Spleen (tissue), 11 donors: Measurements from ENCODE around the gene HIC2. TPM values are rescaled to one million over a fixed set of nuclear protein-coding genes. Genes with fewer than 3 reads are reported as not detected.
"Not testable (repeated sequence)": the region's sequence is repeated elsewhere in the genome, so short reads cannot be mapped to it uniquely, and the experiment has no call there.

Experiments
- DNase-seq: peaks from one replicate; pipeline ENCODE4 v3.0.0-alpha.2; 2020
- H3K27ac ChIP-seq, 8 donors: fragments of 200-600 bp; sonication (generic) in 7 of 8; 1 replicate in 4 of 8; 2 replicates in 4 of 8; pipeline versions ENCODE4 v1.5.0 to v1.8.0; 2016 to 2021; ENCODE audit warnings: inconsistent platforms in 4 of 8, mild to moderate bottlenecking in 4 of 8, moderate library complexity in 1 of 8
- H3K27me3 ChIP-seq, 7 donors: fragments of 200-600 bp; sonication (generic) in 6 of 7; replicated peaks in 1 of 7; 1 replicate in 4 of 7; 2 replicates in 3 of 7; pipeline versions ENCODE4 v1.5.0 to v1.8.0; 2016 to 2021; ENCODE audit warnings: inconsistent platforms in 3 of 7, mild to moderate bottlenecking in 1 of 7
- H3K36me3 ChIP-seq, 6 donors: fragments of 200-600 bp; sonication (generic) in 5 of 6; 1 replicate in 4 of 6; 2 replicates in 2 of 6; pipeline versions ENCODE4 v1.5.0 to v1.8.0; 2016 to 2021; ENCODE audit warnings: inconsistent platforms in 2 of 6
- H3K4me1 ChIP-seq, 6 donors: fragments of 200-600 bp; sonication (generic) in 5 of 6; 1 replicate in 3 of 6; 2 replicates in 3 of 6; pipeline versions ENCODE4 v1.5.0 to v1.8.0; 2016 to 2021; ENCODE audit warnings: inconsistent platforms in 3 of 6
- H3K4me3 ChIP-seq, 8 donors: fragments of 200-600 bp; sonication (generic) in 7 of 8; 1 replicate in 4 of 8; 2 replicates in 4 of 8; pipeline versions ENCODE4 v1.5.0 to v1.8.0; 2016 to 2021; ENCODE audit warnings: inconsistent platforms in 4 of 8, mild to moderate bottlenecking in 4 of 8, moderate library complexity in 2 of 8
- H3K9me3 ChIP-seq, 8 donors: fragments of 200-600 bp; sonication (generic) in 7 of 8; 1 replicate in 4 of 8; 2 replicates in 4 of 8; pipeline versions ENCODE4 v1.5.0 to v1.8.0; 2016 to 2021; ENCODE audit warnings: inconsistent platforms in 4 of 8
- CTCF ChIP-seq, 11 experiments: fragments of 200-600 bp in 7 of 11; fragments of 450-650 bp in 4 of 11; sonication (generic) in 4 of 11; IDR thresholded peaks in 8 of 11; conservative IDR thresholded peaks in 3 of 11; 1 replicate in 7 of 11; 2 replicates in 4 of 11; pipeline versions ENCODE4 v1.4.0 to v1.8.0; 2016 to 2021; ENCODE audit warnings: antibody characterized with exemption in 11 of 11, inconsistent platforms in 4 of 11, mild to moderate bottlenecking in 1 of 11
- POLR2A ChIP-seq, 3 donors: fragments of 450-650 bp; IDR thresholded peaks; one replicate each; pipeline ENCODE4 v1.5.1; 2017; ENCODE audit warnings: antibody characterized with exemption in 3 of 3, mild to moderate bottlenecking in 1 of 3
- POLR2AphosphoS5 ChIP-seq, 3 donors: sonication (generic); formaldehyde crosslinking; IDR thresholded peaks; one replicate each; pipeline ENCODE4 v1.5.1; 2017; ENCODE audit warnings: antibody characterized with exemption in 3 of 3
- WGBS, 5 donors: extraction: QIAGEN DNeasy Blood & Tissue Kit in 3 of 5; methylation state at CpG; one replicate each; pipeline versions ENCODE4 v1.1.5 to v1.1.7; 2013 to 2018; 5-methylcytosine and 5-hydroxymethylcytosine counted together
- intact Hi-C: fragments of 100-400 bp; cut with DNase I; formaldehyde crosslinking; loops from one replicate; pipeline ENCODE4 v1.15.0; 2023; ENCODE audit warnings: low total_unique reads
- polyA plus RNA-seq, 3 donors: library from polyadenylated mRNA; stranded (reverse); fragments of 200-250 nt; gene quantifications; one replicate each; pipeline ENCODE4 v1.2.1, GENCODE V29; 2013
- total RNA-seq, 7 donors: library from RNA; depleted of rRNA in 3 of 7; stranded (reverse); fragments of >200 nt in 3 of 7; fragmentation: NEBNext Ultra II Directional in 4 of 7; extraction: Animal tissue kit (Norgen Biotek cat#: 25700) in 4 of 7; gene quantifications; one replicate each; pipeline versions ENCODE4 v1.1.0 to v1.2.1, GENCODE V29; 2016 to 2021
- donor health status: healthy with polysubstance abuse.
- donor health status: DM: no; HTN: no; CAD: no; lungs with moderate emphysema.
- donor health status: DM: no; HTN: no; CAD: no.
- donor health status: Bipolar disorder and iron deficiency.
- donor health status: healthy.
- donor health status: DM: no; HTN: no; CAD: no.
- donor health status: DM: yes; HTN: yes; CAD: no.

HIC2 gene
- total and polyA plus RNA-seq, 10 donors, result 0.67 to 7.6 (median 5.4) TPM

- Histone ChIP-seq H3K36me3 (peaks cover 0 to 33% (median 15%) of the 10 kb centered on the region in 6 donors), H3K4me1 (no peaks in the 10 kb centered on the region), H3K4me3 (no peak overlapping the region), H3K27me3 (no peaks in the 10 kb centered on the region), H3K27ac (no peak overlapping the region), H3K9me3 (no peaks in the 10 kb centered on the region)
- no peak for TF ChIP-seq CTCF (IDR thresholded peaks at IDR 0.05 in 8 of 11, conservative IDR thresholded peaks at IDR 0.05 in 3 of 11)
- no peak for TF ChIP-seq POLR2A (IDR thresholded peaks at IDR 0.05)
- TF ChIP-seq POLR2AphosphoS5 (IDR thresholded peaks at IDR 0.05), result no peak
- intact Hi-C loops, result no loop called here
- DNase-seq, result peak; percentile 25
- 88 to 93% (median 91%) methylated on average over 8 to 9 of the region's 9 CpGs for WGBS, 5 donors
These were observed 33.7 kb downstream of the HIC2 start for GRCh38 chr22:21450858-21451353.

GRCh38 chr22:21451545-21452520, 34.7 kb downstream of the HIC2 start:
- Histone ChIP-seq H3K27ac (no peak overlapping the region), H3K4me3 (no peak overlapping the region), H3K27me3 (no peaks in the 10 kb centered on the region), H3K4me1 (no peaks in the 10 kb centered on the region), H3K9me3 (no peaks in the 10 kb centered on the region), H3K36me3 (peaks cover 0 to 24% (median 5%) of the 10 kb centered on the region in 6 donors)
- no peak for TF ChIP-seq POLR2A (IDR thresholded peaks at IDR 0.05)
- TF ChIP-seq POLR2AphosphoS5 (IDR thresholded peaks at IDR 0.05), result no peak
- TF ChIP-seq CTCF (IDR thresholded peaks at IDR 0.05 in 8 of 11, conservative IDR thresholded peaks at IDR 0.05 in 3 of 11), result no peak
- DNase-seq, result peak; percentile 30
- 78 to 84% (median 78%) methylated on average over 7 of the region's 7 CpGs for WGBS, 5 donors
- intact Hi-C loops, result no loop called here

GRCh38 chr22:21452666-21453065, 35.5 kb downstream of the HIC2 start:
- H3K4me3 ChIP-seq, intact Hi-C loops, H3K27ac ChIP-seq, H3K4me1 ChIP-seq, H3K9me3 ChIP-seq, H3K27me3 ChIP-seq: not testable (repeated sequence)
- DNase-seq, result peak; percentile 11
- WGBS, 5 donors, result 93 to 97% (median 96%) methylated on average over 4 of the region's 4 CpGs
- peaks cover 0 to 15% (median 0%) of the 10 kb centered on the region in 6 donors for H3K36me3 ChIP-seq

- H3K36me3 ChIP-seq, H3K9me3 ChIP-seq, H3K4me1 ChIP-seq, DNase-seq, H3K27ac ChIP-seq, intact Hi-C loops, H3K4me3 ChIP-seq, H3K27me3 ChIP-seq: not testable (repeated sequence)
- WGBS, 5 donors, result 88 to 97% (median 89%) methylated on average over 9 of the region's 9 CpGs
These were observed 37.8 kb downstream of the HIC2 start for GRCh38 chr22:21454998-21455333.

- Histone ChIP-seq H3K27me3 (no peaks in the 10 kb centered on the region), H3K4me1 (no peaks in the 10 kb centered on the region), H3K4me3 (no peak overlapping the region), H3K9me3 (no peaks in the 10 kb centered on the region), H3K36me3 (no peaks in the 10 kb centered on the region), H3K27ac (no peak overlapping the region)
- peak; percentile 63 for DNase-seq
- peak in 1 of 3 donors; percentile 26 for TF ChIP-seq POLR2AphosphoS5 (IDR thresholded peaks at IDR 0.05)
- no peak for TF ChIP-seq POLR2A (IDR thresholded peaks at IDR 0.05)
- intact Hi-C loops, result no loop called here
- WGBS, 5 donors, result 88 to 90% (median 88%) methylated on average over 14 to 19 of the region's 19 CpGs
These were observed 38.3 kb downstream of the HIC2 start for GRCh38 chr22:21455334-21456089.
